Measurements from ENCODE around the gene TBXA2R.
"Not testable (repeated sequence)": the region's sequence is repeated elsewhere in the genome, so short reads cannot be mapped to it uniquely, and the experiment has no call there.

The TBXA2R gene

GRCh38 chr19:3604987-3605343 lies 1.7 kb downstream of the TBXA2R start:
- DNase-seq = no peak

DNA sequence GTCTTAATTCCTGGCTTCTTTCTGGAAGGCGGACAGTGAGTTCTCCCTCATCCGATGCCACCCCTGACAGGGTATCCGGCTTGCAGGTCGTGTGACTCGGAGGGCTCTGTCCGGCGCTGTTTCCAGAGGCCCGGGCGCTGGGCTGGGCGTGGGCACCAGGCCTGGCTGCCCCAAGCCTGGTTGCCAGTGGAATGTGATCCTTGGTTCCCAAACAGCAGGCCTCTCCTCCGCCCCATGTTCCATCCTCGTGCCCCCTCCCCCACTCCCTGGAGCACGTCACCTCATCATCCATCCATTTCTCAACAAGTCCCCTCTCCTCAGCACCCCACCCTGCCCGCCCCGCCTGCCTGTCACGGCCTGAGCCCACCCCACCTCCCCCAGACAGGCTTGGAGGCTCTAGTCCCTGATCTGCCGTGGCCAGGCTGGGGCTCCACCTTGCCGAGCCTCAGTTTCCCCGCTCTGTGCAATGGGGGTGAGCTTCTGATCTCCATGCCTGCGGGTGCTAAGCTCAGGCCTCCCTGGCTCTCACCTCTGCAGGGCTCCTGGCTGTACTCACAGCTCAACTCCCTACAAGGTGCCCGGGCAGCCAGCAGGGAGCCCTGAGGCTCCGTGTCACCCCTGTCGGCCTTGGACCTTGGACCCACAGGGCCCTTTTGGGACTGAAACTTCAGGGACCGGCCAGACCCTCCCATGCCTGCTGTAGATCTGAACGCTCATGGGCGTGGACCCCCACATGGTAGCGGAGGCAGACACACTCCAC lies 2.3 kb downstream of the TBXA2R start:
- no peak for DNase-seq

DNA sequence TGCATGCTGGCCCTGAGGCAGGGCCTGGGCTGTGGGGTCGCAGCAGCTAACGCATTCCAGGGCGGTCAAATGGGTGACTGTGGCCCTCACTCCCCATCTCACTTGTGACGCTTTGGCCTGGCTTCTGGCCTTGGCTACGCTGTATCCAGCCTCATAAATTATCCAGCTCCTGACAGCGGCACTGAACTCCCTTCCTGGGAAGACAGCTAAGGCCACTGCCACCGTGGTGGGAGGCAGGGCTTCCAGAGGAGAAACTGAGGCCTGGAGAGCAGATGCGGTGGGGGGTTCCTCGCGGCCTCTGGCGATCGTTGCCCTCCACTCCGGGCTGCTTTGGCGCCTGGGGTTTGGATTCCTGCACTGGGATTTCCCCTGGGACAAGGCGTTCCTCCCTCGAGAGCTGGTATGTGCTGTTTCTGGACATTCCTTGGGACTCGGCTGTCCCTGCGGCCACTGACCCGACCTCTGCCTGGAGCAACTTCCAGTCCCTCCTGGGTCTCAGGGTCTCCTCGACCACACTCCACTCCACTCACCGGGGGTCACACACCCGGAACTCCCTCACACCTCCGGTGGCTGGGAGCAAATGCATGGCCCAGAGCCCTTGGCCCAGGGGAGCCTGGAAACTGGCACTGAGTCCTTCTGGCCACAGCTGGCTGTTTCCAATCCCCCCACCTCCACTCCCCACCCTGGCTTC lies 3.4 kb downstream of the TBXA2R start:
- no peak for DNase-seq

DNA sequence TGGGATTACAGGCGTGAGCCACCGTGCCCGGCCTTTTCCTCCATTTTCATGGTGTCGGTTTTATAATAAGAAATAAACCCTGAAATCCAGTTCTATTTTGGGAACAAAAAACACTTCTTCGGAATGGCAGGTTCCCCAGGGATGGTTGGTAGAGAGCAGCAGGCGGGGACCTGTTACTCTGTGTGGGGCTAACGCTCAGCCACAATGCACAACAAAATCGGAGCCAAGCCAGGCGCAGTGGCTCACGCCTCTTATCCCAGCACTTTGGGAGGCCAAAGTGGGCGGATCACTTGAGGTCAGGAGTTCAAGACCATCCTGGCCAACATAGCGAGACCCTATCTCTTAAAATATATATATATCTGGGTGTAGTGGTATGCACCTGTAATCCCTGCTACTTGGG lies 5.7 kb downstream of the TBXA2R start:
- DNase-seq = no peak

- no peak for DNase-seq
Measured at GRCh38 chr19:3599776-3600187, 6.9 kb downstream of the TBXA2R start.

DNA sequence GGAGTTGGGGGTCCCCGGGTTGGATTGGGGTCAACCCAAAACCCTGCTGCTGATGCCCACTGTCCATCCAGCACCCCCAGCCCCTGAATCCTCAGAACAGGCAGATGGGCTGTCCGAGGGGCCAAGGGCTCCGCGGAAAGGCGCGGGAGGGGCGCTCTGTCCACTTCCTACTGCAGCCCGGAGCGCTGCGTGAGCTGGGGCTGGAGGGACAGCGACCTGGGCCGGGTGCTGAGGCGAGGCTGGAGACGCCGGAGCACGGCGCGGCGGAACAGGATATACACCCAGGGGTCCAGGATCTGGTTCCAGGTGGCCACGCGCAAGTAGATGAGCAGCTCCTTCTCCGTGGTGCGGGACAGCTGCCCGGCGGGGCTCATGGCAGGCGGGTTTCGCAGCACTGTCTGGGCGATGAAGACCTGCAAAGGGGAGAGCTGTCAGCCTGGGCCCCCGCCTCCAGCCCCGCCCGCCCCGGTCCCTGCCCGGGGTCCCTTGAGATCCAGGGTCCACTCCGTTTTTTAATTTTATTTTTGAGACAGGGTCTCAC lies 11.1 kb downstream of the TBXA2R start:
- no peak for DNase-seq

DNA sequence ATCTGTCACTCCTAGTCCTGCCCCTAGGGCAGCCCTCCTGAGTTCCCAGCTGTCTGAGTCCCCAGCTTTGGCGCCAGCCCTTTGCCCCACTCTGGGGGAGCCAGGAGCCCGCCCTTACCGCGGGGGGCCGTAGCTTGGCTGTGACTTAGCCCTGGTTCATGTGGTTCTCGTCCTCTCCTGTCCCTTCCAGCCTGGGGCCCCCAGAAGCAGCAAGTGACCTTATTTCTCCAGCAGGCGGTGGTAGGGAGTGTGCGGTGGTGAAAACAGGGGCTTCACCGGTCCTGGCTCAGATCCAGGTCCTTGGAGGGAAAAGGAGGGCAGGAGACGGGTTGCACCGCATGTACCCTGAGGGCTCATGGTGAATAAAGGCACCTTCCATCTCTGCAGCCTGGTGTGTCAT lies 13.5 kb downstream of the TBXA2R start:
- no peak for DNase-seq

DNA sequence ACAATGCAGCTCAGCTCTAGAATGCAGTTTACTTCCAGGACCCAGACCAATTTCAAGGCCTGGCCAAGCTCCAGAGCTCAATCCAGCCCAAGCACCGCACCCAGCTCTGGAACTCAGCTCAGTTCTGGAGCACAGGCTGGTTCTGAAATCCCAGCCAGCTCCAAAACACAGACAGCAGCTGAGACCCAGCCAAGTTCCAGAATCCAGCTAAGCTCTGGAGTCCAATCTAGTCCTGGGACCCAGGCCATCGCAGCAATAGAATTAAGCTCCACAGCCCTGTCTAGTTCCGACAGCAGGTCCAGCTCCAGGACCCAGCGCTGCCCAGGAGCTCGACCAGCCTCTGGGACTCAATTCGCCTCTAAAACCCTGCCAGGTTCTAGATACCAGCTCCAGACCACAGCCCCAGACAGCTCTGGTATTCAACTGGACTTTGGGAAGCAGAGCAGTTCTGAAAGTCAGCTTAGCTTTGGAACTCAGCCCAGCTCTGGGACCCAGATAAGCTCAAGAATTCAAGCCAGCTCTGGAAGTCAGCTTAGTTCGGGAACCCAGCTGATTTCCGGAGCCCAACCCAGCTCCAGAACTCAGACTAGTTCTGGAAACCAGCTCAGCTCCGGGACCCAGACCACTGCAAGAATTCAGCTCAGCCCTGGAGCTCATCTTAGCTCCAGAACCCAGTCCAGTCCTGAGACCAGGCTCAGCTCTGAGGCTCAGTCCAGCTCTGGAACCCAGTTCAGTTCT lies 14.6 kb downstream of the TBXA2R start:
- no peak for DNase-seq

- no peak for DNase-seq
Measured at GRCh38 chr19:3590991-3591659, 15.6 kb downstream of the TBXA2R start.

DNA sequence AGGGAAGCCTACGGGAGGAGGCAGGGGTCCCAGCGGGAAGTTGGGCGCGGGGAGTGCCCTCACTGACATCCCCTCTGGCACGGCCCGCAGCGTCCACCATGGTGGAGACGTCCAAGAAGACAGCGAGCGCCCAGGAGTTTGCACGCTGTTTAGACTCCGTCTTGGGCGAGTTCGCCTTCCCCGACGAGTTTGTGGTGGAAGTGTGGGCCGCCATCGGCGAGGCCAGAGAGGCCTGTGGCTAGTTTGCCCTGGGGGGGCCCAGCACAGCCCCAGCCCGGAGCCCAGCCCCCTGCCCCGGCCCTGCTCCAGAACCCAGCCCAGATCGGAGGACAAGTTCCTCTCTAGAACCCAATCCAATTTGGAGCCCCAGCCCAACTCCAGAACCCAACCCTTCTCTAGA lies 16.7 kb downstream of the TBXA2R start:
- no peak for DNase-seq

DNA sequence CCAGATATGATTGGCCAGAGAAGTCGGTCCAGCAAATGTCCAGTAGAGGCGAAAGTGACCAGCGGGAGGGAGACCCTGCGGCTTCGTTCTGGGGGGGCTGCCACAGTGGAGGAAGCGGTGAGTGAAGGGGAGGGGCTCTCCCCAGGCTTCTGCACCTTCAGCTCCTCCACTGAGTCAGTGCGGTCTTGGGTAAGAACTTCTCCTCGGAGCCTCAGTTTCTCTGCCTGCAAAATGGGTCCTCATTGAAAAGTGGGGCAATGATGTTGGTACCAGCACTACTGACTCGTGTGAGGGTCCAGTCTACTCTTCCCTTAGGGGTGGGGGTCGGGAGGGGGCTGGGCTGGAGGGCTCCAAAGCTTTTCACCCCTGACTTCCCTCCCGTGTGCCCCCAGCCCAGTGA lies 17.2 kb downstream of the TBXA2R start:
- no peak for DNase-seq

GRCh38 chr19:3586707-3587346 lies 19.8 kb downstream of the TBXA2R start:
- DNase-seq = no peak

- DNase-seq = peak; percentile 60
Measured at GRCh38 chr19:3586127-3586626, 20.5 kb downstream of the TBXA2R start.

DNA sequence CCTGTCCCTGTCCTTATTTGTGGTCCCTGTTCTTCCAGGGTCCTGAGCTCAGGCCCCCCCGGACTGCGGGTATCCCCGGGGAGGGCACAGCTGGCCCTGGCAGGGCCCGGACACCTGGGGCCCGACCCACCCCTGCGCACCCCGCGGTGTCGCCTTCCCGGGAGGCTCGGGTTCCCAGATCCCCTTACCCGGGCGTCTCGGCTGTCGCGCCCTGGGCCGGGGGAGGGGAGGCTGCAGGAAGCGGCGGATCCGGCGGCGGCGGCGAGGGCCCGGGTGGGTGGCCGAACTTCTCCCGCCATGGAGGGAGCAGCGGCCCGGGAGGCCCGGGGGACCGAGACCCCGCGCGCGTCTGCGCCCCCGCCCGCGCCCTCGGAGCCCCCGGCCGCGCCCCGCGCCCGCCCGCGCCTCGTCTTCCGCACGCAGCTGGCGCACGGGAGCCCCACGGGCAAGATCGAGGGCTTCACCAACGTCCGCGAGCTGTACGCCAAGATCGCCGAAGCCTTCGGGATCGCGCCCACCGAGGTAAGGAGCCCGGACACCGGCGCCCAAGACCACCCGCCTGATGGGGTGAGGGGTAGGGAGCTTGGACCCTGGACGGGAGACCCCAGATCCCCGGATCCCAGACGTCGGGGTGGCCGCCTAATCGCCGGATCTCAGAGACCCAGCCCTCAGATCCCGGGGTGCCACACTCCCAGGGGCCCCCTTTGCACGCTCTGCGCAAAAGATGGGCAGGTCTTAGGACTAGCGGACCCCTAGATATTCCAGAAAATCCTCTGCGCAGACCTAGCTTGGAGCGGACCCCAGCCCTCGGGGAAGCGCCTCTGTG lies 21.2 kb downstream of the TBXA2R start, which contains the start of gene GIPC3:
Gene GIPC3 (plus strand): TSS at position 178 of the 826 bp plus-strand sequence. CDS start 120 bp downstream, at position 298.
- no peak for DNase-seq

GRCh38 chr19:3584036-3584802 lies 22.5 kb downstream of the TBXA2R start:
- DNase-seq = not testable (repeated sequence)

DNA sequence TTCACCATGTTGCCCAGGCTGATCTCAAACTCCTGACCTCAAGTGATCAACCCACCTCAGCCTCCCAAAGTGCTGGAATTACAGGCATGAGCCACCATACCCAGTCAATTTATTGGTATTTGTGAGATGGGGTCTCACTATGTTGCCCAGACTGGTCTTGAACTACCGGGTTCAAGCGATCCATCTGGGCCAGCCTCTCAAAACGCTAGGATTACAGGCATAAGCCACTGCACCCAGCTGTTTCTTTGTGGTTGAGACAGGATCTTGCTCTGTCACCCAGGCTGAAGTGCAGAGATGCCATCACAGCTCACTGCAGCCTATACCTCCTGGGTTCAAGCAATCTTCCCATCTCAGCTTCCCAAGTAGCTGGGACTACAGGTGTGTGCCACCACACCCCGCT lies 24.9 kb downstream of the TBXA2R start:
- not testable (repeated sequence) for DNase-seq

DNA sequence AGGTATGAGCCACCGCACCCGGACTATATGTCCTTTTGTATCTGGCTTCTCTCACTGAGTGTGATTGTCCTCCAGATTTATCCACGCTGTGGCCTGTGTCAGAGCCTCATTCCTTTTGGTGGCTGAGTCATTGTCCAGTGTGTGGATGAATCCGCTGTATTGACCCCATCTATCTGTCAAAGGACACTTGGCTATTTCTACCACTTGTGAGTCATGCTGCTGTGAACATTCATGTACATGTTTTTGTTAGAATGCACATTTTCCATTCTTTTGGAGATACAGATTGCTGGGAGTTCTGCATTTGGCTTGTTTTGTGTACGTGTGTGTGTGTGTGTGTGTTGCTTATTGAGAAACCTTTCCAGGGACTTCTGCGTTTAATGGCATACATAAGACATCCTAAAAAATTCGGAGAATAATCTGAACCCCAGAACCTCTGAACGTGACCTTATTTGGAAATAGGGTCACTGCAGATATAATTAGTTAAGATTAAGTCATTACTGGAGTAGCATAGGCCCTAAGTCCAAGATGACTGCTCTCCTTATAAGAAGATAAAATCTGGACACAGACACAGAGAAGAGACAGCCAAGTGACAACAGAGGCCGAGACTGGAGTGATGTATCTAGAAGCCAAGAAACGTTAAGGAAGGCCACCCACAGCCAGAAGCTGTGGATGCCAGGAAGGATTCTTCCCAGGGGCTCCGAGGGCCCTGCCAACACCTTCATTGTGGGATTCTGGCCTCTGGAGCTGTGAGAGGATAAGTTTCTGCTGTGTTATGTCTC lies 26.3 kb downstream of the TBXA2R start:
- DNase-seq = no peak

- DNase-seq = no peak
Measured at GRCh38 chr19:3578390-3578789, 28.3 kb downstream of the TBXA2R start.

DNA sequence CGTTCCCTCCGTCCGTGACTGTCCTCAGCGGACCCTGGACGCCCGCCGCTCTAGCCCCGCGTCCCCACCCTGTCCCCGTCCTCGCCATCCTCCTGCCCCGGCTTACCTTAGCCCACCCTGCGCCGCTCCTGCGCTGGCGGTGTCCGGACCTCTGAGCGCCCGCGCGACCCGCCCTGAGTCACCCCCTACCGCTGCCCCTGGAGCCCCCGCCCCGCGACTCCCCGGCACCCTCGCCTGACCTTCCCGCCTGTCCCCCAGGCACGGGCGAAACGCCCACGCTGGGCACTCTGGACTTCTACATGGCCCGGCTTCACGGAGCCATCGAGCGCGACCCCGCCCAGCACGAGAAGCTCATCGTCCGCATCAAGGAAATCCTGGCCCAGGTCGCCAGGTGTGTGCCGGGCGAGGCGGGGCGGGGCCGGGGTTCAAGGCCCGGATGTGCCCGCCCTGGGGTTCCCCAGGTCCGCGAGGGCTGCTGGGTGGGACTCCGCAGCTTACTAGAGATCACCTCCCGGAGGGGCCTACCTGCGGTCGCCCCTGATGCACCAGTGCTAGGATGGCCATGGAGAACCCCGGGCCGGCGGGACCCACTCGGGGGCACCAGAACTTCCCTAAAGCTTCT lies 28.8 kb downstream of the TBXA2R start:
- DNase-seq = no peak
